HL-60/S4 treated with phorbol 12-myristate 13-acetate at 8.2 ng/mL for 4 days and 3 days (cell line): ENCODE results near the gene BRAT1.
"Not testable (repeated sequence)": the region's sequence is repeated elsewhere in the genome, so short reads cannot be mapped to it uniquely, and the experiment has no call there.

Experiments used
- in situ Hi-C: fragments of 300-500 bp; cut with MboI; formaldehyde crosslinking; loops from 2 replicates; pipeline ENCODE4 v1.15.0; 2022; ENCODE audit warnings: low sequenced_read_pairs

BRAT1 gene

GRCh38 chr7:2555121-2556052 lies at the start of gene BRAT1:
TSS of gene BRAT1 (minus strand) at chr7:2555524. CDS start at chr7:2554431, 1,093 bp downstream.
- in situ Hi-C loops: no loop called here

- in situ Hi-C loops: no loop called here
Observed at GRCh38 chr7:2604608-2605174, 49.4 kb upstream of the BRAT1 start.

- in situ Hi-C loops: no loop called here
Observed at GRCh38 chr7:2603044-2603965, 48.0 kb upstream of the BRAT1 start.

GRCh38 chr7:2602406-2603043 lies 47.2 kb upstream of the BRAT1 start:
- in situ Hi-C loops: no loop called here

- in situ Hi-C loops: no loop called here
Observed at GRCh38 chr7:2601907-2602306, 46.6 kb upstream of the BRAT1 start.

- in situ Hi-C loops: no loop called here
Observed at GRCh38 chr7:2601065-2601464, 45.7 kb upstream of the BRAT1 start.

- in situ Hi-C loops: no loop called here
Observed at GRCh38 chr7:2598154-2598823, 43.0 kb upstream of the BRAT1 start.

- in situ Hi-C loops: no loop called here
Observed at GRCh38 chr7:2597273-2597640, 41.9 kb upstream of the BRAT1 start.

GRCh38 chr7:2596464-2597272 lies 41.3 kb upstream of the BRAT1 start:
- in situ Hi-C loops: no loop called here

GRCh38 chr7:2595258-2595860 lies 40.0 kb upstream of the BRAT1 start:
- in situ Hi-C loops: no loop called here

- in situ Hi-C loops: no loop called here
Observed at GRCh38 chr7:2594599-2594998, 39.3 kb upstream of the BRAT1 start.

- in situ Hi-C loops: no loop called here
Observed at GRCh38 chr7:2593036-2593727, 37.9 kb upstream of the BRAT1 start.

GRCh38 chr7:2592375-2592865 lies 37.1 kb upstream of the BRAT1 start:
- in situ Hi-C loops: no loop called here

GRCh38 chr7:2589941-2590340 lies 34.6 kb upstream of the BRAT1 start:
- in situ Hi-C loops: not testable (repeated sequence)

GRCh38 chr7:2589341-2589740 lies 34.0 kb upstream of the BRAT1 start:
- in situ Hi-C loops: no loop called here

- in situ Hi-C loops: no loop called here
Observed at GRCh38 chr7:2587778-2588177, 32.5 kb upstream of the BRAT1 start.

- in situ Hi-C loops: no loop called here
Observed at GRCh38 chr7:2587134-2587533, 31.8 kb upstream of the BRAT1 start.

- in situ Hi-C loops: no loop called here
Observed at GRCh38 chr7:2586326-2587020, 31.1 kb upstream of the BRAT1 start.
